Lower leg skin (tissue), 3 donors: ENCODE measurements around the gene OR12D3.

Experiments used
- POLR2A ChIP-seq, 2 donors: fragments of 450-650 bp; IDR thresholded peaks; one replicate each; pipeline ENCODE4 v1.6.1; 2016 to 2017; ENCODE audit warnings: antibody characterized with exemption in 2 of 2, mild to moderate bottlenecking in 1 of 2, moderate library complexity in 1 of 2
- TF ChIP-seq, protein P1 (sequence below), 3 donors: fragments of 450-650 bp; IDR thresholded peaks; one replicate each; pipeline ENCODE4 v1.5.1; 2016; ENCODE audit warnings: antibody characterized with exemption in 3 of 3, mild to moderate bottlenecking in 3 of 3, moderate library complexity in 2 of 3

DNA sequence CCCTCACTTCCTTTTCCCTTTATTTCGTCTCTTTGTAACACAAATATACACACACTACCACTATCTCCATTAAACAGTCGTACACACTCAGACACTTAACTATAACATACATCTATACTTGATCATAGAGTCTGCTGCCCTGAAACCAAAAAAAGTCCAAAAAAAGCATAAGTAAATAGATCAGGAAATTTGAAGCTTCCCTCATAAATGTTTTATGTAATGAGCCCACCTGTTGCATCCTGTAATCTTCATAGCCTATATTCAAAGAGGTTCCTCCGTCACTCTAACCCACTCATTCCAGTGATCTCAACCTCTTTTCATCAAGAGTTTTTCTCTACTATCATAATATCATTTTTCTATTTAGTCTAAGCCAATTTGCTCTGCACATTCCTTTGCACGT, 13.4 kb upstream of the OR12D3 start:
- TF ChIP-seq, protein P1, sequence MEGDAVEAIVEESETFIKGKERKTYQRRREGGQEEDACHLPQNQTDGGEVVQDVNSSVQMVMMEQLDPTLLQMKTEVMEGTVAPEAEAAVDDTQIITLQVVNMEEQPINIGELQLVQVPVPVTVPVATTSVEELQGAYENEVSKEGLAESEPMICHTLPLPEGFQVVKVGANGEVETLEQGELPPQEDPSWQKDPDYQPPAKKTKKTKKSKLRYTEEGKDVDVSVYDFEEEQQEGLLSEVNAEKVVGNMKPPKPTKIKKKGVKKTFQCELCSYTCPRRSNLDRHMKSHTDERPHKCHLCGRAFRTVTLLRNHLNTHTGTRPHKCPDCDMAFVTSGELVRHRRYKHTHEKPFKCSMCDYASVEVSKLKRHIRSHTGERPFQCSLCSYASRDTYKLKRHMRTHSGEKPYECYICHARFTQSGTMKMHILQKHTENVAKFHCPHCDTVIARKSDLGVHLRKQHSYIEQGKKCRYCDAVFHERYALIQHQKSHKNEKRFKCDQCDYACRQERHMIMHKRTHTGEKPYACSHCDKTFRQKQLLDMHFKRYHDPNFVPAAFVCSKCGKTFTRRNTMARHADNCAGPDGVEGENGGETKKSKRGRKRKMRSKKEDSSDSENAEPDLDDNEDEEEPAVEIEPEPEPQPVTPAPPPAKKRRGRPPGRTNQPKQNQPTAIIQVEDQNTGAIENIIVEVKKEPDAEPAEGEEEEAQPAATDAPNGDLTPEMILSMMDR (IDR thresholded peaks at IDR 0.05): no peak
- no peak for TF ChIP-seq POLR2A (IDR thresholded peaks at IDR 0.05)
